HepG2 (cell line): ENCODE data around the gene GADD45A. TPM values are rescaled to one million over a fixed set of nuclear protein-coding genes. Genes with fewer than 3 reads are reported as not detected.

Source experiments
- ATAC-seq: fragments of 200-7000 bp; cut with Tn5 transposase; 3 replicates; pipeline ENCODE4 v1.9.1; 2020; ENCODE audit warnings: mild to moderate bottlenecking, moderate library complexity
- BruUV-seq: library from RNA; stranded (reverse); fragments of 400-500 nt; replicated peaks from 2 replicates; lab custom pipeline; 2021; lab: Mats Ljungman, UMichigan
- CTCF ChIA-PET: fragments of 300-600 bp; formaldehyde crosslinking; extraction: SDS; loops from one replicate; lab custom pipeline; 2021; ENCODE audit warnings: low total read pairs, inconsistent platforms, low intra/inter-chr PET ratio; lab: Yijun Ruan, JAX
- POLR2A ChIA-PET: fragments of 350-600 bp; sonication (Branson Sonifier 250); formaldehyde crosslinking; loops from one replicate; lab custom pipeline; 2020; ENCODE audit warnings: antibody characterized with exemption, inconsistent platforms; lab: Yijun Ruan, JAX
- DNase-seq: peaks from one replicate; pipeline ENCODE4 v3.0.0-alpha.2; 2015; ENCODE audit warnings: low spot score
- FAIRE-seq: peaks from 3 replicates; lab custom pipeline; 2011; peaks lifted over from hg19 to GRCh38; lab: Jason Lieb, UNC
- H2AFZ ChIP-seq: one replicate; pipeline ENCODE4 v1.6.1; 2011; ENCODE audit warnings: low read length, inconsistent platforms
- H3K27ac ChIP-seq: fragments of 300-600 bp; 3 replicates; pipeline ENCODE4 v1.8.0; 2011; ENCODE audit warnings: mixed run types, mild to moderate bottlenecking, mixed read lengths, low read length, inconsistent platforms; ENCODE audit not compliant: insufficient read depth; ENCODE audit errors: extremely low read length
- H3K27me3 ChIP-seq, 2 experiments: fragments of 200-600 bp in 1 of 2; 2 replicates in 1 of 2; 3 replicates in 1 of 2; pipeline versions ENCODE4 v1.6.0 to v1.8.0; 2011; ENCODE audit warnings: low read length in 2 of 2, mild to moderate bottlenecking in 2 of 2, moderate library complexity in 2 of 2, inconsistent platforms in 1 of 2; ENCODE audit not compliant: insufficient read depth in 2 of 2, control insufficient read depth in 1 of 2
- H3K36me3 ChIP-seq, 2 experiments: fragments of 200-600 bp in 1 of 2; replicated peaks in 1 of 2; 2 replicates in 1 of 2; 3 replicates in 1 of 2; pipeline versions ENCODE4 v1.5.1 to v1.8.0; 2011; ENCODE audit warnings: low read length in 2 of 2, inconsistent platforms in 1 of 2; ENCODE audit not compliant: insufficient read depth in 2 of 2, control insufficient read depth in 1 of 2
- H3K4me1 ChIP-seq: 2 replicates; pipeline ENCODE4 v1.5.1; 2012; ENCODE audit warnings: low read length, inconsistent platforms; ENCODE audit not compliant: insufficient read depth
- H3K4me2 ChIP-seq: 2 replicates; pipeline ENCODE4 v1.6.0; 2011; ENCODE audit warnings: low read depth, low read length, inconsistent platforms
- H3K4me3 ChIP-seq, 3 experiments: fragments of 200-600 bp in 1 of 3; sonication (generic), shearing (Covaris generic) in 1 of 3; replicated peaks in 1 of 3; 2 replicates each; pipeline ENCODE4 v1.5.1; 2011 to 2016; ENCODE audit warnings: low read length in 3 of 3, inconsistent platforms in 2 of 3, low read depth in 2 of 3, mild to moderate bottlenecking in 2 of 3, control low read depth in 1 of 3, mixed read lengths in 1 of 3; ENCODE audit not compliant: insufficient read depth in 1 of 3
- H3K79me2 ChIP-seq: one replicate; pipeline ENCODE4 v1.6.1; 2011; ENCODE audit warnings: low read length, inconsistent platforms; ENCODE audit not compliant: insufficient read depth
- H3K9ac ChIP-seq: 2 replicates; pipeline ENCODE4 v1.6.0; 2011; ENCODE audit warnings: mild to moderate bottlenecking, low read depth, low read length, inconsistent platforms; ENCODE audit not compliant: insufficient read depth
- H3K9me3 ChIP-seq: 2 replicates; pipeline ENCODE4 v1.5.1; 2012; ENCODE audit warnings: mild to moderate bottlenecking, low read length
- H4K20me1 ChIP-seq: 2 replicates; pipeline ENCODE4 v1.6.0; 2011; ENCODE audit warnings: inconsistent platforms, mild to moderate bottlenecking, low read length, moderate library complexity; ENCODE audit not compliant: insufficient read depth
- ATF2 ChIP-seq: sonication (generic); formaldehyde crosslinking; IDR thresholded peaks from 2 replicates; pipeline ENCODE4 v1.4.0; 2020; ENCODE audit warnings: missing genetic modification reagents
- CEBPB ChIP-seq: IDR thresholded peaks from 2 replicates; pipeline ENCODE4 v1.6.1; 2011; ENCODE audit warnings: low read depth, low read length, improper control_type of control experiment, borderline replicate concordance
- CHD4 ChIP-seq: fragments of 200-600 bp; sonication (generic); IDR thresholded peaks from 2 replicates; pipeline ENCODE4 v1.7.0; 2017; ENCODE audit warnings: mild to moderate bottlenecking, low read length, borderline replicate concordance
- HINFP ChIP-seq: sonication (generic); formaldehyde crosslinking; IDR thresholded peaks from 2 replicates; pipeline ENCODE4 v1.4.0; 2020; ENCODE audit warnings: low read depth, mild to moderate bottlenecking, missing genetic modification reagents
- KLF9 ChIP-seq: IDR thresholded peaks from 2 replicates; pipeline ENCODE4 v1.6.1; 2016; ENCODE audit warnings: low read depth
- NR2F1 ChIP-seq, 2 experiments: fragments of 450-650 bp in 1 of 2; formaldehyde crosslinking in 1 of 2; IDR thresholded peaks; 2 replicates each; pipeline versions ENCODE4 v1.5.0 to v1.6.1; 2016 to 2020; ENCODE audit warnings: mild to moderate bottlenecking in 1 of 2, missing compliant biosample characterization in 1 of 2, missing genetic modification reagents in 1 of 2, moderate library complexity in 1 of 2
- RCOR2 ChIP-seq: IDR thresholded peaks from 2 replicates; pipeline ENCODE4 v1.6.1; 2016; ENCODE audit warnings: missing biosample characterization, missing genetic modification reagents
- RFX3 ChIP-seq: IDR thresholded peaks from 2 replicates; pipeline ENCODE4 v1.6.1; 2016; ENCODE audit warnings: missing biosample characterization, missing genetic modification reagents
- TOPORS ChIP-seq: sonication (generic); formaldehyde crosslinking; IDR thresholded peaks from 2 replicates; pipeline ENCODE4 v1.8.0; 2023; ENCODE audit warnings: mild to moderate bottlenecking, missing genetic modification reagents
- ZNF136 ChIP-seq: sonication (generic); formaldehyde crosslinking; IDR thresholded peaks from 2 replicates; pipeline ENCODE4 v1.8.1; 2022; ENCODE audit warnings: low read depth, mild to moderate bottlenecking, moderate library complexity, missing genetic modification reagents
- ZNF274 ChIP-seq: sonication (generic); formaldehyde crosslinking; IDR thresholded peaks from 2 replicates; pipeline ENCODE4 v1.5.1; 2020; ENCODE audit warnings: mild to moderate bottlenecking, missing genetic modification reagents
- ZNF280B ChIP-seq: sonication (generic); formaldehyde crosslinking; IDR thresholded peaks from 2 replicates; pipeline ENCODE4 v1.5.0; 2020; ENCODE audit warnings: missing genetic modification reagents, mild to moderate bottlenecking, borderline replicate concordance
- ZNF44 ChIP-seq: sonication (generic); formaldehyde crosslinking; IDR thresholded peaks from 2 replicates; pipeline ENCODE4 v1.5.1; 2020; ENCODE audit warnings: mild to moderate bottlenecking, missing genetic modification reagents
- ZNF652 ChIP-seq: IDR thresholded peaks from 2 replicates; pipeline ENCODE4 v1.6.1; 2016; ENCODE audit warnings: low read depth, borderline replicate concordance
- ZNF670 ChIP-seq: sonication (generic); formaldehyde crosslinking; IDR thresholded peaks from 2 replicates; pipeline ENCODE4 v1.8.0; 2022; ENCODE audit warnings: mild to moderate bottlenecking, missing genetic modification reagents, borderline replicate concordance
- WGBS: methylation state at CpG from one replicate; pipeline ENCODE4 v1.1.6; 2017; ENCODE audit warnings: low lambda C conversion rate; 5-methylcytosine and 5-hydroxymethylcytosine counted together
- in situ Hi-C: cut with HindIII; loops from 2 replicates; pipeline ENCODE4 v1.10.0; 2017; ENCODE audit warnings: low pct_unique_long_range_greater_than_20kb; ENCODE audit not compliant: extremely low pct_ligation_motif_present
- intact Hi-C: fragments of 100-400 bp; cut with micrococcal nuclease; formaldehyde crosslinking; loops from one replicate; pipeline ENCODE4 v1.10.0; 2022; ENCODE audit not compliant: unreplicated experiment
- polyA plus RNA-seq, 8 experiments: library from polyadenylated mRNA; depleted of rRNA in 3 of 8; stranded (reverse) in 7 of 8; unstranded in 1 of 8; fragments of >200 nt; fragmentation: Illumina TruSeq in 4 of 8; extraction: Trizol in 4 of 8; gene quantifications; 2 replicates each; pipeline versions ENCODE4 v1.2.1 to v1.2.3, GENCODE V29; 2011 to 2016; ENCODE audit warnings: low read depth in 4 of 8, missing spikeins in 1 of 8, mixed read lengths in 1 of 8; ENCODE audit not compliant: insufficient read depth in 1 of 8
- total RNA-seq, 5 experiments: library from RNA; depleted of rRNA; stranded (reverse); fragments of >200 nt; fragmentation: Illumina TruSeq; extraction: Trizol; gene quantifications; 2 replicates each; pipeline ENCODE4 v1.2.3, GENCODE V29; 2016; ENCODE audit warnings: low read depth in 1 of 5
- TF ChIP-seq, protein P1 (sequence below): sonication (generic); formaldehyde crosslinking; IDR thresholded peaks from 2 replicates; pipeline ENCODE4 v1.5.0; 2020; ENCODE audit warnings: mild to moderate bottlenecking, missing genetic modification reagents, moderate library complexity
- TF ChIP-seq, protein P2 (sequence below): sonication (generic); formaldehyde crosslinking; IDR thresholded peaks from 2 replicates; pipeline ENCODE4 v1.8.1; 2023; ENCODE audit warnings: mild to moderate bottlenecking, missing genetic modification reagents, borderline replicate concordance

The GADD45A gene
- total and polyA plus RNA-seq, 2 of the 13 experiments (the other 11 are each of a cell fraction or from before 2014, with no cell fraction given) = 33.2 to 46.2 TPM

DNA sequence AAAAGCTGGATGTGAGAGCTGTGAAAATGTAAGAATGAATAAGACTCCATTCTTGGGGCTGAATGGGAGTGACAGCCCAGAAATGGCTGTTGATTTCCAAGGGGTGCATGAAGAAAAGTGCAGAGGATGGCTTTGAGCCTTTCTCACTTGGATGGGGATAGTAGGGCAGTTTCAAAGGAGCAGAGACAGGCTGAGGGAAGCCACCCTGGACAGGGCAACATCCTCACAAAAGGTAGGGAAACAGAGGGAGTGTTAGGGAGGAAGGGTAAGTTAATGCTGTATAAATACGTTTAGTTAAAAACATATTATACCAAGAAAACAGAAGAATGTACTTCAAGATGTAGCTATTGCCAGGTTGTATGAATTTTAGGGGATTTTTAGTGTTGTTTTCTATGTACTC is 38.1 kb downstream of the GADD45A start (continued):
- TF ChIP-seq HINFP (CRISPR knock-in tag) (no peak), NR2F1 (CRISPR knock-in tag; IDR thresholded peaks at IDR 0.05) (no peak), ZNF136 (CRISPR knock-in tag) (no peak)

DNA sequence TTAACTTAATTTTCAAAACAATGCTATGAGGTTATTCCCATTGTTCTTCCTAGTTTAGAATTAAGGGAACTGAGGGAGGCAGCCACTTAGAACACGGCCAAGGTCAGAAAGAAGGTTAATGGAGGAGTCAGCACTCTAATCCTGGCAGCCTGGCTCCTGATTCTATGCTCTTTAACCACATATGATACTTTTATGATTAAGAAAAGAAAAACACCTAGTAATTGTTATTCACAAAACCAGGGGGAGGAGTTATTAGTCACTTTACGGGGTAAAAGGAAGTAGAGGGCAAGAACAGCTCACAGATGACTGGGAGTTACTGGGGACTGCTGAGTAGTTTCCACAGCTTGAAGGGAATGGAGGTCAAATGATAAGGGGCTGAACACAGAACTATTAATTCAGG is 38.6 kb downstream of the GADD45A start:
- DNase-seq (no peak), ATAC-seq (no peak), FAIRE-seq (no peak)
- H3K27me3 ChIP-seq = no peaks in the 10 kb centered on the region; a peak in 1 of 5 replicates
- ChIA-PET CTCF (no interaction called here), POLR2A (no interaction called here)
- no peak overlapping the region for H3K9ac ChIP-seq
- no peak for TF ChIP-seq TOPORS
- TF ChIP-seq ZNF274 (CRISPR knock-in tag) = no peak
- TF ChIP-seq CHD4 = no peak
- no peak for TF ChIP-seq ZNF44 (CRISPR knock-in tag)
- no peak for TF ChIP-seq RFX3 (CRISPR knock-in tag)
- TF ChIP-seq ATF2 = no peak
- TF ChIP-seq, protein P1, sequence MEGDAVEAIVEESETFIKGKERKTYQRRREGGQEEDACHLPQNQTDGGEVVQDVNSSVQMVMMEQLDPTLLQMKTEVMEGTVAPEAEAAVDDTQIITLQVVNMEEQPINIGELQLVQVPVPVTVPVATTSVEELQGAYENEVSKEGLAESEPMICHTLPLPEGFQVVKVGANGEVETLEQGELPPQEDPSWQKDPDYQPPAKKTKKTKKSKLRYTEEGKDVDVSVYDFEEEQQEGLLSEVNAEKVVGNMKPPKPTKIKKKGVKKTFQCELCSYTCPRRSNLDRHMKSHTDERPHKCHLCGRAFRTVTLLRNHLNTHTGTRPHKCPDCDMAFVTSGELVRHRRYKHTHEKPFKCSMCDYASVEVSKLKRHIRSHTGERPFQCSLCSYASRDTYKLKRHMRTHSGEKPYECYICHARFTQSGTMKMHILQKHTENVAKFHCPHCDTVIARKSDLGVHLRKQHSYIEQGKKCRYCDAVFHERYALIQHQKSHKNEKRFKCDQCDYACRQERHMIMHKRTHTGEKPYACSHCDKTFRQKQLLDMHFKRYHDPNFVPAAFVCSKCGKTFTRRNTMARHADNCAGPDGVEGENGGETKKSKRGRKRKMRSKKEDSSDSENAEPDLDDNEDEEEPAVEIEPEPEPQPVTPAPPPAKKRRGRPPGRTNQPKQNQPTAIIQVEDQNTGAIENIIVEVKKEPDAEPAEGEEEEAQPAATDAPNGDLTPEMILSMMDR (CRISPR knock-in tag) = no peak
- TF ChIP-seq, protein P2, sequence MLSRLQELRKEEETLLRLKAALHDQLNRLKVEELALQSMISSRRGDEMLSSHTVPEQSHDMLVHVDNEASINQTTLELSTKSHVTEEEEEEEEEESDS (CRISPR knock-in tag) = no peak
- no peak for TF ChIP-seq ZNF652 (CRISPR knock-in tag)
- no peak for TF ChIP-seq RCOR2 (CRISPR knock-in tag)
- TF ChIP-seq KLF9 (CRISPR knock-in tag) = no peak
- TF ChIP-seq CEBPB = no peak
- no peak for TF ChIP-seq ZNF670
- no peak for TF ChIP-seq ZNF280B
- no peak overlapping the region for H3K4me2 ChIP-seq
- peaks cover 36% of the 10 kb centered on the region for H3K4me1 ChIP-seq
- H3K79me2 ChIP-seq = no peaks in the 10 kb centered on the region
- H4K20me1 ChIP-seq = no peaks in the 10 kb centered on the region
- no peak overlapping the region for H3K4me3 ChIP-seq
- no peak overlapping the region for H3K27ac ChIP-seq
- no peaks in the 10 kb centered on the region for H3K36me3 ChIP-seq
- H3K9me3 ChIP-seq = no peaks in the 10 kb centered on the region
- in situ Hi-C loops (no loop called here), intact Hi-C loops (no loop called here)
- BruUV-seq = no TSS peak
- H2AFZ ChIP-seq = no peak overlapping the region
- 58% methylated on average over 2 of the region's 2 CpGs for WGBS
